ENCODE data around the gene NTN3. TPM values are rescaled to one million over a fixed set of nuclear protein-coding genes. Genes with fewer than 3 reads are reported as not detected.

Gene NTN3
- total RNA-seq, 1 experiment from 2014 or later = 0.87 TPM

- TF ChIP-seq EZH2 (IDR thresholded peaks at IDR 0.05; ENCODE audit: low read depth) (no peak), CTCF (conservative IDR thresholded peaks at IDR 0.05) (no peak)
- ChIA-PET POLR2A (ENCODE audit: unreplicated experiment) (no interaction called here), CTCF (interaction anchor here (0.6 kb wide), 1 partner anchor 171 kb away, joined by 4 read pairs; no protein-coding TSS in a partner anchor)
- intact Hi-C loops (cut with micrococcal nuclease; ENCODE audit: unreplicated experiment) = no loop called here
- Histone ChIP-seq H4K20me1 (ENCODE audit: insufficient read depth) (0 out of 2 replicates have a peak, but pooled peaks cover 4% of the 10 kb centered on the region), H3K36me3 (ENCODE audit: low read depth) (no peaks in the 10 kb centered on the region), H2AFZ (no peak overlapping the region), H3K4me2 (no peak overlapping the region), H3K9me2 (ENCODE audit: insufficient read depth) (no peaks in the 10 kb centered on the region), H3K79me2 (ENCODE audit: low read depth) (peaks cover 7% of the 10 kb centered on the region), H3K4me1 (replicated peaks; ENCODE audit: insufficient read depth) (peaks cover 33% of the 10 kb centered on the region), H3K27ac (no peak overlapping the region), H3K9me3 (ENCODE audit: insufficient read depth, low read depth) (no peaks in the 10 kb centered on the region), H3F3A (ENCODE audit: insufficient read depth, low read depth) (peaks cover 21% of the 10 kb centered on the region; the same call in 1 of the 2 replicates), H3K27me3 (ENCODE audit: insufficient read depth, low read depth) (no peaks in the 10 kb centered on the region), H3K4me3 (no peak overlapping the region)
- BruUV-seq (replicated peaks) = no TSS peak
- DNase-seq = no peak
These were observed 6.8 kb upstream of the NTN3 start for GRCh38 chr16:2464333-2464732.

- peaks cover 28% of the 10 kb centered on the region for H3K4me1 ChIP-seq (replicated peaks; ENCODE audit: insufficient read depth)
- no peak overlapping the region for H3K4me3 ChIP-seq
- no TSS peak for BruUV-seq (replicated peaks)
- H3K9me3 ChIP-seq (ENCODE audit: insufficient read depth, low read depth) = no peaks in the 10 kb centered on the region
- H4K20me1 ChIP-seq (ENCODE audit: insufficient read depth) = peaks cover 6% of the 10 kb centered on the region; the same call in 1 of the 2 replicates
- H3K9me2 ChIP-seq (ENCODE audit: insufficient read depth) = no peaks in the 10 kb centered on the region
- H3K79me2 ChIP-seq (ENCODE audit: low read depth) = peaks cover 2% of the 10 kb centered on the region
- TF ChIP-seq EZH2 (IDR thresholded peaks at IDR 0.05; ENCODE audit: low read depth) (no peak), CTCF (conservative IDR thresholded peaks at IDR 0.05) (no peak; the same call in 1 of the 2 replicates)
- H3K27me3 ChIP-seq (ENCODE audit: insufficient read depth, low read depth) = no peaks in the 10 kb centered on the region
- ChIA-PET POLR2A (ENCODE audit: unreplicated experiment) (no interaction called here), CTCF (no interaction called here)
- DNase-seq = no peak
- no peak overlapping the region for H2AFZ ChIP-seq
- H3K27ac ChIP-seq = no peak overlapping the region
- H3K4me2 ChIP-seq = no peak overlapping the region
- peaks cover 27% of the 10 kb centered on the region; the same call in 1 of the 2 replicates for H3F3A ChIP-seq (ENCODE audit: insufficient read depth, low read depth)
- H3K36me3 ChIP-seq (ENCODE audit: low read depth) = no peaks in the 10 kb centered on the region
- intact Hi-C loops (cut with micrococcal nuclease; ENCODE audit: unreplicated experiment) = no loop called here
These were observed 5.3 kb upstream of the NTN3 start for GRCh38 chr16:2465653-2466415.

GRCh38 chr16:2466667-2467527 lies 4.2 kb upstream of the NTN3 start:
- Histone ChIP-seq H3K4me2 (peak overlapping the region; percentile 98), H3F3A (ENCODE audit: insufficient read depth, low read depth) (peaks cover 27% of the 10 kb centered on the region; the same call in 1 of the 2 replicates), H3K9me3 (ENCODE audit: insufficient read depth, low read depth) (no peaks in the 10 kb centered on the region), H3K27ac (no peak overlapping the region), H3K79me2 (ENCODE audit: low read depth) (no peaks in the 10 kb centered on the region), H2AFZ (peak overlapping the region; percentile 57; the same call in 1 of the 2 replicates), H3K36me3 (ENCODE audit: low read depth) (no peaks in the 10 kb centered on the region), H3K27me3 (ENCODE audit: insufficient read depth, low read depth) (no peaks in the 10 kb centered on the region), H3K9me2 (ENCODE audit: insufficient read depth) (no peaks in the 10 kb centered on the region), H4K20me1 (ENCODE audit: insufficient read depth) (peaks cover 6% of the 10 kb centered on the region; the same call in 1 of the 2 replicates), H3K4me1 (replicated peaks; ENCODE audit: insufficient read depth) (peaks cover 24% of the 10 kb centered on the region; the same call in 1 of the 2 replicates), H3K4me3 (peak overlapping the region; percentile 56; the same call in 1 of the 2 replicates)
- no peak for DNase-seq
- CTCF ChIA-PET = no interaction called here
- POLR2A ChIA-PET (ENCODE audit: unreplicated experiment) = interaction anchor here (0.6 kb wide), 1 partner anchor 300 kb away, joined by 3 read pairs; no protein-coding TSS in a partner anchor
- TF ChIP-seq CTCF (conservative IDR thresholded peaks at IDR 0.05) (no peak), EZH2 (IDR thresholded peaks at IDR 0.05; ENCODE audit: low read depth) (no peak)
- intact Hi-C loops (cut with micrococcal nuclease; ENCODE audit: unreplicated experiment) = no loop called here
- no TSS peak for BruUV-seq (replicated peaks)
